Psoas muscle (tissue), 8 donors: ENCODE results near the gene PKN3. TPM values are rescaled to one million over a fixed set of nuclear protein-coding genes. Genes with fewer than 3 reads are reported as not detected.

Experiments
- ATAC-seq, 4 donors: fragments of 200-7000 bp; cut with Tn5 transposase; one replicate each; pipeline ENCODE4 v1.9.1; 2020; ENCODE audit warnings: moderate library complexity in 3 of 4, mild to moderate bottlenecking in 2 of 4
- DNase-seq, 2 donors: peaks; one replicate each; pipeline ENCODE4 v3.0.0-alpha.2; 2020
- H3K27ac ChIP-seq: fragments of 200-600 bp; one replicate; pipeline ENCODE4 v1.8.0; 2022
- H3K27me3 ChIP-seq, 3 donors: fragments of 200-600 bp in 1 of 3; one replicate each; pipeline versions ENCODE4 v1.6.1 to v1.8.0; 2013 to 2022; ENCODE audit warnings: low read length in 2 of 3, mild to moderate bottlenecking in 2 of 3, moderate library complexity in 1 of 3; ENCODE audit not compliant: insufficient read depth in 3 of 3
- H3K36me3 ChIP-seq, 2 donors: fragments of 200-600 bp in 1 of 2; one replicate each; pipeline versions ENCODE4 v1.6.1 to v1.8.0; 2013 to 2022; ENCODE audit warnings: low read depth in 1 of 2, mild to moderate bottlenecking in 1 of 2, moderate library complexity in 1 of 2; ENCODE audit not compliant: insufficient read depth in 1 of 2
- H3K4me1 ChIP-seq: fragments of 200-600 bp; one replicate; pipeline ENCODE4 v1.8.0; 2022
- H3K4me3 ChIP-seq: fragments of 200-600 bp; one replicate; pipeline ENCODE4 v1.8.0; 2022; ENCODE audit warnings: mild to moderate bottlenecking
- H3K9me3 ChIP-seq: fragments of 200-600 bp; one replicate; pipeline ENCODE4 v1.8.0; 2022
- WGBS, 3 donors: extraction: QIAGEN DNeasy Blood & Tissue Kit; methylation state at CpG; one replicate each; pipeline versions ENCODE4 v1.1.6 to v1.1.7; 2013; 5-methylcytosine and 5-hydroxymethylcytosine counted together
- intact Hi-C, 2 donors: fragments of 100-400 bp; cut with DNase I; formaldehyde crosslinking; loops; one replicate each; pipeline versions ENCODE4 v1.11.0 to v1.14.2; 2022
- polyA plus RNA-seq, 3 donors: library from polyadenylated mRNA; stranded (reverse); fragments of 200-250 nt; gene quantifications; one replicate each; pipeline ENCODE4 v1.2.3, GENCODE V29; 2013
- total RNA-seq, 4 donors: library from RNA; stranded (reverse); fragmentation: NEBNext Ultra II Directional in 2 of 4; extraction: Animal tissue kit (Norgen Biotek cat#: 25700) in 2 of 4; gene quantifications; one replicate each; pipeline versions ENCODE4 v1.2.1 to v1.2.4, GENCODE V29; 2021 to 2023
- TF ChIP-seq, protein P1 (sequence below): fragments of 200-600 bp; IDR thresholded peaks from one replicate; pipeline ENCODE4 v1.8.0; 2022; ENCODE audit warnings: antibody characterized with exemption
- donor health status: healthy with polysubstance abuse.
- donor health status: DM: no; HTN: no; CAD: no; lungs with moderate emphysema.
- donor health status: Bipolar disorder and iron deficiency.
- donor health status: healthy.
- donor health status: DM: yes; HTN: yes; CAD: no.
- donor health status: DM: no; HTN: no; CAD: no.
- donor health status: DM: no; HTN: no; CAD: no.
- donor health status: DM: yes; HTN: yes; CAD: no.

Gene PKN3
- total and polyA plus RNA-seq, 7 donors: 2.6 to 5.0 (median 3.3) TPM

DNA sequence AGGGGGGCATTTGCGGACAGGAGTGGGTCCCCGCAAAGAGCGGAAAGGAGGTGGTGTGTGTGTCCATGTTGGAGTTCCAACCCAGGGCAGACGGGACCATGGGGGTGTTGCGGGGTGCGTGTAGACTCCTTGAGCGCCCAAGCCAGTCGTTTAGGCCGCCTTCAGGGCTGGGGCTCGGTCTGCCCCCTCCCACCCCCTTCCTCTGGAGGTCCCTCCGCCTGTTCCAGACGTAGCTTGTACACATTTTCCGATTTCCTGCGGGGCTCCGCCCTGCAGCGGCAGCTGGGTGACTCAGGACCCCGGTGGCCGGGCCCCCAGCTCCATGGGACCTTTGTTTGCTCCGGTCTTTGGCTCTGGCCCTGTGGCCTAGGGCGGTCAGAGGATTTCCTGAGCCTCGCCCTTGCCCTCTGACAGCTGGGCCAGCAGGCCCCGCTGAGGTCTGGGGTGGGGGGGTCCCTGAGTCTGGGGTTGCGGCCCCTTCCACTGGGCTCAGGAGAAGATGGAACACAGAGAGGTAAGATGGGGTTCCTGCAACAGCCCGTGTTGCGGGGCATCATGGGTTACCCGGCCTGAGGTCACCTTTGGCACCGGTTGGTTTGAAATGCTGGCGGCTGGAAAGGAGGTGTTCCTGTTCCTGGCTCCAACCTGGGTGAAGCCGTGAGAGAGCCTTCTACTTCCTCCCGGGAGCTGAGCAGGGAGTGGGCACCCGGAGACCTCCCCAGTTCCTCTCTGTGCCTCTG, 1.5 kb downstream of the PKN3 start:
- Histone ChIP-seq H3K4me3 (peak overlapping the region; percentile 84), H3K9me3 (no peaks in the 10 kb centered on the region), H3K27me3 (no peaks in the 10 kb centered on the region), H3K27ac (peak overlapping the region; percentile 65), H3K4me1 (no peaks in the 10 kb centered on the region), H3K36me3 (no peaks in the 10 kb centered on the region)
- peak; percentile 19 to 46 (median 31) for ATAC-seq
- intact Hi-C loops: loop anchor here in 1 of 2 donors (5.0 kb wide), 1 partner anchor 69 kb away; the partner anchor contains the start of gene ZER1
- TF ChIP-seq, protein P1, sequence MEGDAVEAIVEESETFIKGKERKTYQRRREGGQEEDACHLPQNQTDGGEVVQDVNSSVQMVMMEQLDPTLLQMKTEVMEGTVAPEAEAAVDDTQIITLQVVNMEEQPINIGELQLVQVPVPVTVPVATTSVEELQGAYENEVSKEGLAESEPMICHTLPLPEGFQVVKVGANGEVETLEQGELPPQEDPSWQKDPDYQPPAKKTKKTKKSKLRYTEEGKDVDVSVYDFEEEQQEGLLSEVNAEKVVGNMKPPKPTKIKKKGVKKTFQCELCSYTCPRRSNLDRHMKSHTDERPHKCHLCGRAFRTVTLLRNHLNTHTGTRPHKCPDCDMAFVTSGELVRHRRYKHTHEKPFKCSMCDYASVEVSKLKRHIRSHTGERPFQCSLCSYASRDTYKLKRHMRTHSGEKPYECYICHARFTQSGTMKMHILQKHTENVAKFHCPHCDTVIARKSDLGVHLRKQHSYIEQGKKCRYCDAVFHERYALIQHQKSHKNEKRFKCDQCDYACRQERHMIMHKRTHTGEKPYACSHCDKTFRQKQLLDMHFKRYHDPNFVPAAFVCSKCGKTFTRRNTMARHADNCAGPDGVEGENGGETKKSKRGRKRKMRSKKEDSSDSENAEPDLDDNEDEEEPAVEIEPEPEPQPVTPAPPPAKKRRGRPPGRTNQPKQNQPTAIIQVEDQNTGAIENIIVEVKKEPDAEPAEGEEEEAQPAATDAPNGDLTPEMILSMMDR: no peak
- WGBS, 3 donors: 75 to 81% (median 75%) methylated on average over 27 to 31 of the region's 31 CpGs
- DNase-seq: peak; percentile 38 to 69

DNA sequence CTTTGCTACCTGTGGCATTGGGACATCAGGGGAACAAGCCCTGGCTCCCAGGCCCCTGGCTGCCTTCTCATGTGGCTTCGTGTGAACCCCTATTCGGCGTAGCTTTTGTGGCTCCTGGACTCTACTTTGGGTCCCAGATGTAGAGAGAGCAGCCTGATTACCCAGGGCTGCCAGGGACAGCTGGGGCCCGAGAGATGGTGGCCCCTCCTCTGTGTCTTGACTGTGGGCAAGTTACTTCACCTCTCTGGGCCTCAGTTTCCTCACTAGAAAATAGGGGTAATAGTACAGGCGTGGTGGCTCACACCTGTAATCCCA, 2.0 kb downstream of the PKN3 start:
- 74 to 91% (median 86%) methylated on average over 5 of the region's 5 CpGs for WGBS, 3 donors
- no peak for ATAC-seq
- intact Hi-C loops: loop anchor here in 1 of 2 donors (5.0 kb wide), 1 partner anchor 68 kb away; the partner anchor contains the start of gene ZER1
- Histone ChIP-seq H3K9me3 (no peaks in the 10 kb centered on the region), H3K4me1 (no peaks in the 10 kb centered on the region), H3K36me3 (no peaks in the 10 kb centered on the region), H3K4me3 (peak overlapping the region; percentile 84), H3K27me3 (no peaks in the 10 kb centered on the region), H3K27ac (peak overlapping the region; percentile 65)
- TF ChIP-seq, protein P1: no peak
- no peak for DNase-seq

DNA sequence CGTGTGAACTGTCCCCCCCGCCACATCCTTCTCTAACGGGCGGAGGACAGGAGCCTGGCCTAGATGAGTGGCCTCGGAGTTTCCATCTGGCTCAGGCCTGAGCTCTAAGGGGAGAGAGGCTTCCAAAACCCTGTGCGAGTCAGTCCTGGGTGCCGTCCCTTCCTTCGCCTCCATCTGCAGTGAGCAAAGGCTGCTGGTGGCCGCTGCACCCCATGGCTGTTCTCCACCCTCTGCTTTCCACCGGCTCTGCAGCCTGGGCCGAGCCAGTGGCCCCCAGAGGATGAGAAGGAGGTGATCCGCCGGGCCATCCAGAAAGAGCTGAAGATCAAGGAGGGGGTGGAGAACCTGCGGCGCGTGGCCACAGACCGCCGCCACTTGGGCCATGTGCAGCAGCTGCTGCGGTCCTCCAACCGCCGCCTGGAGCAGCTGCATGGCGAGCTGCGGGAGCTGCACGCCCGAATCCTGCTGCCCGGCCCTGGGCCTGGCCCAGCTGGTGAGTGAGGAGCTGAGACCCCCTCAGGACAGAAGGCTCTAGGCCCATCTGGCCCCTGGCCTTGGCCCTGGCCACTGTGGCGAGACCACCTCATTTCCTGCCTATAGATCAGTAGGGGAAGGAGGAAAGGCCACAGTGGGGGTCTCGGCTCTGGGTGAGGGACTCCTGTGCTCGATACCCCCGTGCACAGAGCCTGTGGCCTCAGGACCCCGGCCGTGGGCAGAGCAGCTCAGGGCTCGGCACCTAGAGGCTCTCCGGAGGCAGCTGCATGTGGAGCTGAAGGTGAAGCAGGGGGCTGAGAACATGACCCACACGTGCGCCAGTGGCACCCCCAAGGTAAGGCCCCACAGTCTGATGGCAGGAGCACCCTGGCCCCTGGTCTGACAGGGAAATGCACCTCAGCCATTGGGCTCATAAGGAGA, 3.0 kb downstream of the PKN3 start:
- H3K4me3 ChIP-seq: no peak overlapping the region
- H3K9me3 ChIP-seq: no peaks in the 10 kb centered on the region
- ATAC-seq (no peak), DNase-seq (peak; percentile 12 to 48)
- H3K4me1 ChIP-seq: no peaks in the 10 kb centered on the region
- whole genome bisulfite sequencing, 3 donors: 75 to 78% (median 76%) methylated on average over 36 of the region's 36 CpGs
- intact Hi-C loops: no loop called here
- H3K27ac ChIP-seq: peak overlapping the region; percentile 65
- H3K36me3 ChIP-seq: no peaks in the 10 kb centered on the region
- no peaks in the 10 kb centered on the region for H3K27me3 ChIP-seq
- TF ChIP-seq, protein P1: no peak

DNA sequence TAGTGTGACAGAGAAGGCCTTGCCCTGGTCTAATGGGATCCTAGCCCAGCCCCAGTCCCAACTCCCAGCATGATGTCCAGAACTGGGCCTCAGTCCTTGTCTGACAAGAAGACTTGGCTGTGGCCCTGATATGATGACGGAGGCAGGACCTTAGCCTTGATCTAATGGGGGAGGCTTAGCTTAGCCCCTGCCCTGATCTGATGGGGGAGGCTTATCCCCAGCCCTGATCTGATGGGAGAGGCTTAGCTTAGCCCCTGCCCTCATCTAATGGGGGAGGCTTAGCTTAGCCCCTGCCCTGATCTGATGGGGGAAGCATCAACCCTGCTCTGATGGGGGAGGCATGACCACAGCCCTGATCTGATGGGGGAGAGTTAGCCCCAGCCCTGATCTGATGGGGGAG, 3.7 kb downstream of the PKN3 start:
- 94 to 100% (median 95%) methylated on average over 1 of the region's 1 CpG for WGBS, 3 donors
- ATAC-seq (no peak), DNase-seq (peak; percentile 2 to 40)
- Histone ChIP-seq H3K27me3 (no peaks in the 10 kb centered on the region), H3K27ac (no peak overlapping the region), H3K4me3 (no peak overlapping the region), H3K4me1 (no peaks in the 10 kb centered on the region), H3K36me3 (no peaks in the 10 kb centered on the region), H3K9me3 (no peaks in the 10 kb centered on the region)
- intact Hi-C loops: no loop called here
- TF ChIP-seq, protein P1: no peak
